Measurements from ENCODE around the gene EPC2.

GRCh38 chr2:148643421-148643820 is 1.1 kb upstream of the EPC2 start:
- no peak for TF ChIP-seq POLR2A (IDR thresholded peaks at IDR 0.05)
- TF ChIP-seq, protein P1, sequence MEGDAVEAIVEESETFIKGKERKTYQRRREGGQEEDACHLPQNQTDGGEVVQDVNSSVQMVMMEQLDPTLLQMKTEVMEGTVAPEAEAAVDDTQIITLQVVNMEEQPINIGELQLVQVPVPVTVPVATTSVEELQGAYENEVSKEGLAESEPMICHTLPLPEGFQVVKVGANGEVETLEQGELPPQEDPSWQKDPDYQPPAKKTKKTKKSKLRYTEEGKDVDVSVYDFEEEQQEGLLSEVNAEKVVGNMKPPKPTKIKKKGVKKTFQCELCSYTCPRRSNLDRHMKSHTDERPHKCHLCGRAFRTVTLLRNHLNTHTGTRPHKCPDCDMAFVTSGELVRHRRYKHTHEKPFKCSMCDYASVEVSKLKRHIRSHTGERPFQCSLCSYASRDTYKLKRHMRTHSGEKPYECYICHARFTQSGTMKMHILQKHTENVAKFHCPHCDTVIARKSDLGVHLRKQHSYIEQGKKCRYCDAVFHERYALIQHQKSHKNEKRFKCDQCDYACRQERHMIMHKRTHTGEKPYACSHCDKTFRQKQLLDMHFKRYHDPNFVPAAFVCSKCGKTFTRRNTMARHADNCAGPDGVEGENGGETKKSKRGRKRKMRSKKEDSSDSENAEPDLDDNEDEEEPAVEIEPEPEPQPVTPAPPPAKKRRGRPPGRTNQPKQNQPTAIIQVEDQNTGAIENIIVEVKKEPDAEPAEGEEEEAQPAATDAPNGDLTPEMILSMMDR (IDR thresholded peaks at IDR 0.05): no peak
